Kidney epithelial cell (primary cell): ENCODE results near the gene ME3. TPM values are rescaled to one million over a fixed set of nuclear protein-coding genes. Genes with fewer than 3 reads are reported as not detected.

Experiments
- DNase-seq: peaks from one replicate; pipeline ENCODE4 v3.0.0-alpha.2; 2010; ENCODE audit warnings: low read depth
- H3K27me3 ChIP-seq: 2 replicates; pipeline ENCODE4 v1.6.0; 2011; ENCODE audit warnings: low read length; ENCODE audit not compliant: control insufficient read depth, insufficient read depth
- H3K36me3 ChIP-seq: 2 replicates; pipeline ENCODE4 v1.5.1; 2011; ENCODE audit warnings: low read length; ENCODE audit not compliant: control insufficient read depth, insufficient read depth
- H3K4me3 ChIP-seq: 2 replicates; pipeline ENCODE4 v1.5.1; 2011; ENCODE audit warnings: low read depth, mild to moderate bottlenecking, control low read depth, low read length
- total RNA-seq: library from RNA; depleted of rRNA; stranded (reverse); fragments of >200 nt; gene quantifications from 2 replicates; pipeline ENCODE4 v1.2.3, GENCODE V29; 2015
- TF ChIP-seq, protein P1 (sequence below): IDR thresholded peaks from 2 replicates; pipeline ENCODE4 v1.5.1; 2011; ENCODE audit warnings: mild to moderate bottlenecking, moderate library complexity, low read length, control low read depth, inconsistent platforms; ENCODE audit not compliant: insufficient read depth, poor library complexity, severe bottlenecking

Gene ME3
- total RNA-seq, 1 donor from 2014 or later, result 35.7 TPM

DNA sequence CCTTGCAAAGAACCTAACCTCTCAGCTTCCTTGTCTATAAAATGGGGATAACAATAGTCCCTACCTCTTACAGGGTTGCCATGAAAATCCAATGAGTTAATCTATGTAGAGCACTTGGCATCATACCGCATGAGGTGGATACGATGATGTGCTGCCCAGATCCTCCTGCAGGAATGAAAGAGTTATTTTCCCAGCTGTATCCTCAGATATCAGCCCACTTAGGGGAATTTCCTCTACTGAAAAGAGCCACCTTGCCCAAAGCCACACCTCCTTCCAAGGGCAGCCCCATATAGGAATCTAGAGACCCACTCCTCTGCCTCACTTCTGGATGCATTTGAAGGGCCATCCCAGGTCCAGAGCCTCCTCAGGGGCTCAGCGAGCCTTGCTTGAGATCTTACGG is 169.3 kb downstream of the ME3 start:
- DNase-seq, result no peak

DNA sequence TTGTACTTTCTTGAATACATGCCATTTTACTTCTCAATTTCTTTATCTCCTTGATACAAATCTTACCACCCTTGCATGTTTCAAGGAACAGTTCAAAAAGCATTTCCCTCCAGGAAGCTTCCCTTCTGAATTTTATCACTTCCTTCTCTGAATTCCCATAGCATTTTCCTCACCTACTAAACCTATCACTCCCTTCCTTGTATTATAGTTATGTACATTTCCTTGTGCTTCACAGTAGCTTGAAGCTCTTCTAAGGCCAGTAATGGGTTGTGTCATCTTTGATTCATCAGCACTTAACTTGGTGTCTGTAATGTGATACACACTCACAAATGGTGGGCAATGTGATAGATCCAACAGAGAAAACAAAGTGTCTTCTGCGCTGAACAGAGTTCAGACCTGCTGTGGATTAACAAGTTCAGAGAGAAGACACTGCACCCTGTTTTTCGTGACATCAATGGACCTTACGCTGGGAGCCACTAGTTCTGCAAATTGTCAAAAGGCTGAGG is 170.2 kb downstream of the ME3 start:
- no peaks in the 10 kb centered on the region for H3K27me3 ChIP-seq
- no peaks in the 10 kb centered on the region for H3K36me3 ChIP-seq
- no peak overlapping the region for H3K4me3 ChIP-seq
- no peak for DNase-seq
- TF ChIP-seq, protein P1, sequence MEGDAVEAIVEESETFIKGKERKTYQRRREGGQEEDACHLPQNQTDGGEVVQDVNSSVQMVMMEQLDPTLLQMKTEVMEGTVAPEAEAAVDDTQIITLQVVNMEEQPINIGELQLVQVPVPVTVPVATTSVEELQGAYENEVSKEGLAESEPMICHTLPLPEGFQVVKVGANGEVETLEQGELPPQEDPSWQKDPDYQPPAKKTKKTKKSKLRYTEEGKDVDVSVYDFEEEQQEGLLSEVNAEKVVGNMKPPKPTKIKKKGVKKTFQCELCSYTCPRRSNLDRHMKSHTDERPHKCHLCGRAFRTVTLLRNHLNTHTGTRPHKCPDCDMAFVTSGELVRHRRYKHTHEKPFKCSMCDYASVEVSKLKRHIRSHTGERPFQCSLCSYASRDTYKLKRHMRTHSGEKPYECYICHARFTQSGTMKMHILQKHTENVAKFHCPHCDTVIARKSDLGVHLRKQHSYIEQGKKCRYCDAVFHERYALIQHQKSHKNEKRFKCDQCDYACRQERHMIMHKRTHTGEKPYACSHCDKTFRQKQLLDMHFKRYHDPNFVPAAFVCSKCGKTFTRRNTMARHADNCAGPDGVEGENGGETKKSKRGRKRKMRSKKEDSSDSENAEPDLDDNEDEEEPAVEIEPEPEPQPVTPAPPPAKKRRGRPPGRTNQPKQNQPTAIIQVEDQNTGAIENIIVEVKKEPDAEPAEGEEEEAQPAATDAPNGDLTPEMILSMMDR, result no peak

More for the DNA sequence above, 169.3 kb downstream of the ME3 start:
- H3K4me3 ChIP-seq, result no peak overlapping the region
- H3K27me3 ChIP-seq, result no peaks in the 10 kb centered on the region
- no peaks in the 10 kb centered on the region for H3K36me3 ChIP-seq
- TF ChIP-seq, protein P1, result no peak

DNA sequence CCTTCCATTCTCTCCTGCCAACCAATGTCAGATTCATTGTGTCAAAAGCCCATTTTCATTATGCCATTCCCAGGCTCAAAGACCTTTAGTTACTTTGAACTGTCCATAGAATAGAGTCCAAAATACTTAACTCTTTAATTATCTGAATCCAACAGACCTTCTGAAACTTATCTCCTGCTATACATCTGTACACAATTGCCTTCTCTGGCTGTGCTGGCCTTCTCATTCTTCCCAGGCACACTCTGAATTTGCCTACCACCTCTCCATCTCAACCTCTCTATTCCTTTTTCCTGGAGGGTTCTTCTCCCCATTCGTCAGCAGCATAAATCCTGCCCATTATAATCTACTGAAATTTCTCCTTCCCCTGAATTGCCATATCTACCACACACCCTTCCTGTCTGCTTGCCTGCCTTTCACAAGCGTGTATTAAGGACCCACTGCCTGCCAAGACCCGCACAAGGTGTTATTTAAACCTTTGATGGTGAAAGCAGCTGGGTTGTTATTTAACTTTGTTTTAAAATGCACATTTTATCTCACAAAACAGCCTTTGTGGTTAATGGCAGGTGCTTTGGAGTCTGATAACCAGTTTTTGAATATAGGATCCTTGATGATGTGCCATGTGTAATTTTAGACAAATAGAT is 171.8 kb downstream of the ME3 start:
- TF ChIP-seq, protein P1, result no peak
- DNase-seq, result no peak
- Histone ChIP-seq H3K27me3 (no peaks in the 10 kb centered on the region), H3K4me3 (no peak overlapping the region), H3K36me3 (no peaks in the 10 kb centered on the region)

DNA sequence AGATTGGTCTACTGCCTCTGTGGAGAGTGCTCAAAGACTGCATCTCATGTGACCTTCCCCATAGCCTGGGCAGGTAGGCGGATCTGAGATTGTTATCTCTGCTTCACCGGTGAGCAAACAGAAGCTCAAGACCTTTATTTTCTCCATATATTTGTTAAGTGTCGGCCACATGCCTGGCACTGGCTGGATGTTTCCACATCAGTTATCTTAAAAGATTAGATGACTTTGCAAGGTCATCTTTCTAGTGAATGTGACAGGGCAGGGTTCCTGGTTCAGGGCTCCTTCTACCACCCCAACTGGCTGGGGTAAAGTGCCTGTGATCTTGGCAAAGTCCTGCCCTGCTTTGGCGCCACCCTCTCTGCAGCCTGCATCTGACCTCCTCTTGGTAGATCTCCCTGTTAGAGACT is 172.7 kb downstream of the ME3 start:
- Histone ChIP-seq H3K27me3 (no peaks in the 10 kb centered on the region), H3K36me3 (no peaks in the 10 kb centered on the region), H3K4me3 (no peak overlapping the region)
- TF ChIP-seq, protein P1, result no peak
- no peak for DNase-seq

DNA sequence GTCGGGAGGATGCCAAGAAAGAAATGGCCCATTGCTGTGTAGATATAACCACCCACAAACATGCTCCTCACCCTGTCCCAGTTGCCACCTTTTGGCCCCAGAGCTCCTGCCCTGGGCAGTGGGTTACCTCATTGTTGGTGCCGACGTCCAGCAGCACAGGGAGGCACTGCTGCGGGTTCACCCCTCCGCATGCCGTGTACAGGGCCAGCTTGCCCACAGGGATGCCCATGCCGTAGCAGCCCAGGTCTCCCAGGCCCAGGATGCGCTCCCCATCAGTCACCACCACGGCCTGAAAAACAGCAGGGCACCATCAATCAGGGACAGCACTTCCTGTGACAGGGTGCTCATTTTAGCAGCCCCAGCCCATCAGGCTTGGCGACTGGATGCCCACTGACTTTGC is 174.6 kb downstream of the ME3 start:
- Histone ChIP-seq H3K27me3 (no peaks in the 10 kb centered on the region), H3K36me3 (no peaks in the 10 kb centered on the region), H3K4me3 (no peak overlapping the region)
- TF ChIP-seq, protein P1, result no peak
- DNase-seq, result no peak

DNA sequence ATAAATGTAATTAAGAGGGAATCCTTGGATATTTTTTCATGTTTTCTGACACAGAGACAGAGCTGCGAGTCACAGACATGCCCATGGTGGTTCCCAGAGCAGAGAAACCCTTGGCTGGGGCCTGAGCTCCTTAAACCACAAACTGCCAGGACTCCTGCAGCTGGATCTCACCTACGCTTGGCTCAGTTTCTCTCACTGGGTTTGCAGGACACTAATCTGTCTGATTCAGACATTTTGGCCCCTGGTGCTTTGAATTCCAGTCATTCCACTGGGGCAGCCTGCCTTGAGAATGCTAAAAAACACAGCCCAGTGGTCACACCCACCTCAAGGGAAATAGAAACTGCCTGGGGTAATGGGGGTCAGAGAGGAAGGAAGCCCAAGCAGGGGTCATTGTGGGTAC is 175.1 kb downstream of the ME3 start:
- TF ChIP-seq, protein P1, result no peak
- peak; percentile 75 for DNase-seq
- no peaks in the 10 kb centered on the region for H3K27me3 ChIP-seq
- no peaks in the 10 kb centered on the region for H3K36me3 ChIP-seq
- no peak overlapping the region for H3K4me3 ChIP-seq
